Head of caudate nucleus (tissue), 42 donors: ENCODE data around the gene LIPG.
A peak's percentile ranks its signal among the peaks of the same experiment; 100 is the strongest.
"Not testable (repeated sequence)": the region's sequence is repeated elsewhere in the genome, so short reads cannot be mapped to it uniquely, and the experiment has no call there.

Experiments
- DNase-seq, 42 donors: peaks; one replicate each; pipeline versions ENCODE4 v3.0.0 to v3.0.0-alpha.2; 2020 to 2021; ENCODE audit warnings: mixed read lengths in 7 of 42
- intact Hi-C: fragments of 100-400 bp; cut with DNase I; formaldehyde crosslinking; loops from one replicate; pipeline ENCODE4 v1.15.0; 2022

The LIPG gene

GRCh38 chr18:49565612-49566011, 3.8 kb downstream of the LIPG start:
- DNase-seq, result peak; percentile 14 to 85 (median 62)
- intact Hi-C loops, result no loop called here

- intact Hi-C loops, result no loop called here
- DNase-seq, result no peak
Observed at GRCh38 chr18:49566217-49566770, 4.4 kb downstream of the LIPG start.

- intact Hi-C loops, result no loop called here
- DNase-seq, result no peak
Observed at GRCh38 chr18:49566985-49567384, 5.1 kb downstream of the LIPG start.

GRCh38 chr18:49569724-49570123, 7.9 kb downstream of the LIPG start:
- no peak for DNase-seq

GRCh38 chr18:49570836-49571235, 9.0 kb downstream of the LIPG start:
- intact Hi-C loops, result no loop called here
- DNase-seq, result no peak

More at GRCh38 chr18:49569724-49570123, 7.9 kb downstream of the LIPG start:
- intact Hi-C loops, result no loop called here

GRCh38 chr18:49572611-49573345, 10.9 kb downstream of the LIPG start:
- intact Hi-C loops, result no loop called here
- DNase-seq, result peak in 24 of 42 donors; percentile 14 to 67 (median 34)

GRCh38 chr18:49573835-49574234, 12.0 kb downstream of the LIPG start:
- DNase-seq, result no peak
- intact Hi-C loops, result no loop called here

- DNase-seq, intact Hi-C loops: not testable (repeated sequence)
Observed at GRCh38 chr18:49579041-49579440, 17.2 kb downstream of the LIPG start.

GRCh38 chr18:49579583-49579982, 17.7 kb downstream of the LIPG start:
- DNase-seq, intact Hi-C loops: not testable (repeated sequence)

GRCh38 chr18:49580279-49580678, 18.4 kb downstream of the LIPG start:
- DNase-seq, result no peak
- intact Hi-C loops, result no loop called here

- DNase-seq, result no peak
- intact Hi-C loops, result no loop called here
Observed at GRCh38 chr18:49581371-49581770, 19.5 kb downstream of the LIPG start.

GRCh38 chr18:49582579-49582978, 20.7 kb downstream of the LIPG start:
- intact Hi-C loops, result no loop called here
- DNase-seq, result no peak

- DNase-seq, result no peak
- intact Hi-C loops, result no loop called here
Observed at GRCh38 chr18:49584394-49584793, 22.5 kb downstream of the LIPG start.

- DNase-seq, intact Hi-C loops: not testable (repeated sequence)
Observed at GRCh38 chr18:49584951-49585350, 23.1 kb downstream of the LIPG start.

GRCh38 chr18:49585781-49586663, 24.2 kb downstream of the LIPG start:
- no peak for DNase-seq
- intact Hi-C loops, result no loop called here

- intact Hi-C loops, result no loop called here
- no peak for DNase-seq
Observed at GRCh38 chr18:49588171-49588570, 26.3 kb downstream of the LIPG start.

GRCh38 chr18:49588971-49589370, 27.1 kb downstream of the LIPG start:
- intact Hi-C loops, result no loop called here
- DNase-seq, result no peak

- intact Hi-C loops, result no loop called here
Observed at GRCh38 chr18:49590608-49591007, 28.8 kb downstream of the LIPG start.

GRCh38 chr18:49591271-49591670, 29.4 kb downstream of the LIPG start:
- no peak for DNase-seq
- intact Hi-C loops, result no loop called here

More at GRCh38 chr18:49590608-49591007, 28.8 kb downstream of the LIPG start:
- DNase-seq, result no peak

GRCh38 chr18:49591775-49592174, 29.9 kb downstream of the LIPG start:
- intact Hi-C loops, result no loop called here
- DNase-seq, result no peak
